Body of pancreas (tissue), 4 donors: ENCODE measurements around the gene NRIP2. TPM values are rescaled to one million over a fixed set of nuclear protein-coding genes. Genes with fewer than 3 reads are reported as not detected.

Experiments used
- ATAC-seq: fragments of 150-250 bp; one replicate; pipeline ENCODE4 v1.9.1; 2016
- DNase-seq, 4 donors: peaks; one replicate each; pipeline ENCODE4 v3.0.0-alpha.2; 2019
- H3K27ac ChIP-seq, 4 donors: fragments of 200-600 bp; sonication (generic); 1 replicate in 3 of 4; 2 replicates in 1 of 4; pipeline versions ENCODE4 v1.5.1 to v1.6.1; 2016 to 2019; ENCODE audit warnings: mild to moderate bottlenecking in 1 of 4, mixed read lengths in 1 of 4, moderate library complexity in 1 of 4
- H3K27me3 ChIP-seq, 2 donors: fragments of 200-600 bp; sonication (generic); one replicate each; pipeline ENCODE4 v1.6.0; 2016; ENCODE audit warnings: mild to moderate bottlenecking in 1 of 2
- H3K36me3 ChIP-seq, 2 donors: fragments of 200-600 bp; sonication (generic); replicated peaks in 1 of 2; 2 replicates each; pipeline ENCODE4 v1.5.1; 2016; ENCODE audit warnings: low read depth in 2 of 2; ENCODE audit not compliant: insufficient read depth in 1 of 2
- H3K4me1 ChIP-seq: fragments of 200-600 bp; sonication (generic); one replicate; pipeline ENCODE4 v1.6.0; 2016
- H3K4me3 ChIP-seq, 2 donors: fragments of 200-600 bp; sonication (generic); 1 replicate in 1 of 2; 2 replicates in 1 of 2; pipeline ENCODE4 v1.5.1; 2016 to 2019
- H3K9me3 ChIP-seq, 3 donors: fragments of 200-600 bp; sonication (generic); 1 replicate in 2 of 3; 2 replicates in 1 of 3; pipeline ENCODE4 v1.5.1; 2016
- POLR2A ChIP-seq, 3 donors: fragments of 450-650 bp; IDR thresholded peaks; one replicate each; pipeline ENCODE4 v1.6.1; 2016; ENCODE audit warnings: antibody characterized with exemption in 3 of 3, mild to moderate bottlenecking in 2 of 3
- WGBS, 2 donors: methylation state at CpG; one replicate each; pipeline ENCODE4 v1.1.5; 2017; 5-methylcytosine and 5-hydroxymethylcytosine counted together
- intact Hi-C: fragments of 100-400 bp; cut with DNase I; formaldehyde crosslinking; loops from one replicate; pipeline ENCODE4 v1.15.1; 2023
- total RNA-seq, 2 donors: library from RNA; depleted of rRNA; stranded (reverse); fragments of >200 nt; gene quantifications; one replicate each; pipeline ENCODE4 v1.1.0, GENCODE V29; 2016
- TF ChIP-seq, protein P1 (sequence below), 7 experiments: fragments of 450-650 bp in 4 of 7; fragments of 200-600 bp in 3 of 7; sonication (generic) in 3 of 7; IDR thresholded peaks; one replicate each; pipeline ENCODE4 v1.5.1; 2016 to 2019; ENCODE audit warnings: antibody characterized with exemption in 7 of 7

Gene NRIP2
- total RNA-seq, 2 donors from 2014 or later: 0.26 to 0.33 TPM

DNA sequence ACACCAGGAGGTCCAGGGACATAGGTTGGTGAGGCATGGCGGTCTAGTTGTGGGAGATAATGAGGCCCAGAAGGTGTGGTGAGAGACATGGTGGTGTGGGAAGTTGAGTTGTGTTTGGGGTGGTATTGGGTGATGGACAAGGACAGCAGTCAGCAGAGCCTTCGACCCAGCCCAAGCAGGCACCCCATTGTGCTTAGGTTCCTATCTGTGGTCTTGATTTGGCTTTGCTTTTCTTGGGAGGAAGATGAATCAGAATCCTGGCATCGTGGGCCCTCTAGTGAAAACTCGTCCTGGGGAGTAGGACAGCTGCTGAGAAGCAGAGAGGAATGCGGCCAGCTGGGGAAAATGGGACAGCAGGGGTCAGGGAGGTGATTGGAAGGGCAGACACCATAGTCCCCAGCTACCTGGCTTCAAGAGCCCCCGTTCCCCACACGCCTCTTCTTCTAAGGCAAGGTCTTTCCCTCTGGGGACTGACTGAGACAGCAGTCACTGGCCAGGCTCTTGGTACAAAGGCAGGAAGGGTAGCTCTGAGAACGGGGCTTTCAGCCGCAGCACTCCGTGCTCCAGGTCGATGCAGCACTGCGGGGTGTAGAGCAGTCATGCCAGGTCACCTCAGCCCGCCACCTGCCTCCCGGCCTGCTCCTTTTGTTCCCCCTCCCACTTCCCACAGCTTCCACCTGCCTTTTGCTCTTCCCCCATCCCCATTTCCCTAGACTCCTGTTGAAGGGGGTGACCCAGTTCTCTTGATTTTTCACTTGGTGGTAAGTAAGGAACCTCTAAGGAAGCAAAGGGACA, 7.9 kb downstream of the NRIP2 start:
- Histone ChIP-seq H3K27ac (no peak overlapping the region), H3K4me1 (no peaks in the 10 kb centered on the region), H3K9me3 (no peaks in the 10 kb centered on the region), H3K36me3 (peaks cover 11 to 33% of the 10 kb centered on the region in 2 donors), H3K27me3 (no peaks in the 10 kb centered on the region), H3K4me3 (no peak overlapping the region)
- no peak for ATAC-seq
- no peak for DNase-seq
- intact Hi-C loops: no loop called here
- TF ChIP-seq POLR2A (IDR thresholded peaks at IDR 0.05): no peak
- TF ChIP-seq, protein P1, sequence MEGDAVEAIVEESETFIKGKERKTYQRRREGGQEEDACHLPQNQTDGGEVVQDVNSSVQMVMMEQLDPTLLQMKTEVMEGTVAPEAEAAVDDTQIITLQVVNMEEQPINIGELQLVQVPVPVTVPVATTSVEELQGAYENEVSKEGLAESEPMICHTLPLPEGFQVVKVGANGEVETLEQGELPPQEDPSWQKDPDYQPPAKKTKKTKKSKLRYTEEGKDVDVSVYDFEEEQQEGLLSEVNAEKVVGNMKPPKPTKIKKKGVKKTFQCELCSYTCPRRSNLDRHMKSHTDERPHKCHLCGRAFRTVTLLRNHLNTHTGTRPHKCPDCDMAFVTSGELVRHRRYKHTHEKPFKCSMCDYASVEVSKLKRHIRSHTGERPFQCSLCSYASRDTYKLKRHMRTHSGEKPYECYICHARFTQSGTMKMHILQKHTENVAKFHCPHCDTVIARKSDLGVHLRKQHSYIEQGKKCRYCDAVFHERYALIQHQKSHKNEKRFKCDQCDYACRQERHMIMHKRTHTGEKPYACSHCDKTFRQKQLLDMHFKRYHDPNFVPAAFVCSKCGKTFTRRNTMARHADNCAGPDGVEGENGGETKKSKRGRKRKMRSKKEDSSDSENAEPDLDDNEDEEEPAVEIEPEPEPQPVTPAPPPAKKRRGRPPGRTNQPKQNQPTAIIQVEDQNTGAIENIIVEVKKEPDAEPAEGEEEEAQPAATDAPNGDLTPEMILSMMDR (IDR thresholded peaks at IDR 0.05): no peak
- 89 to 91% methylated on average over 14 of the region's 14 CpGs for WGBS, 2 donors

DNA sequence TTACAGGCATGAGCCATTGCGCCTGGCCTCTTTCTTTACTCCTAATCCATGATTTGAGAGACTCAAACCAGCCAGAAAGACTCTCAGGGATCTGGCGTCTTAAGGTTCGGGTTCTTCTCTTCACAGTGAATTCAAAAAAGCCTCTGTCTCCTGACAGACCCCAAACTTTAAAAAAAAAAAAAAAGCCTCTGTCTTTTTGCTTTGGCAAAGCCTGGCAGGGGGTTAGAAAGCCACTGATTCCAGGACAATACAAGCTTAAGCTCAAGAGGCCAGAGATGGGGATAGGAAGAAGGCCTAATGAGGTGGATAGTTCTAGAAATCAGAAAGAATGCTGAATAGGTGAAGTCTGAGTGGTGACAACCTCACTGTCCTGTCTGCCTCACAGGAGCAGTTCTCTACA, 8.8 kb downstream of the NRIP2 start:
- no peak for DNase-seq
- H3K4me1 ChIP-seq: no peaks in the 10 kb centered on the region
- H3K27ac ChIP-seq: no peak overlapping the region
- H3K9me3 ChIP-seq: no peaks in the 10 kb centered on the region
- WGBS, 2 donors: 92 to 98% methylated on average over 3 of the region's 3 CpGs
- H3K4me3 ChIP-seq: no peak overlapping the region
- ATAC-seq: no peak
- no peak for TF ChIP-seq POLR2A (IDR thresholded peaks at IDR 0.05)
- TF ChIP-seq, protein P1 (IDR thresholded peaks at IDR 0.05): no peak
- intact Hi-C loops: no loop called here
- H3K36me3 ChIP-seq: peaks cover 12 to 40% of the 10 kb centered on the region in 2 donors
- H3K27me3 ChIP-seq: no peaks in the 10 kb centered on the region

DNA sequence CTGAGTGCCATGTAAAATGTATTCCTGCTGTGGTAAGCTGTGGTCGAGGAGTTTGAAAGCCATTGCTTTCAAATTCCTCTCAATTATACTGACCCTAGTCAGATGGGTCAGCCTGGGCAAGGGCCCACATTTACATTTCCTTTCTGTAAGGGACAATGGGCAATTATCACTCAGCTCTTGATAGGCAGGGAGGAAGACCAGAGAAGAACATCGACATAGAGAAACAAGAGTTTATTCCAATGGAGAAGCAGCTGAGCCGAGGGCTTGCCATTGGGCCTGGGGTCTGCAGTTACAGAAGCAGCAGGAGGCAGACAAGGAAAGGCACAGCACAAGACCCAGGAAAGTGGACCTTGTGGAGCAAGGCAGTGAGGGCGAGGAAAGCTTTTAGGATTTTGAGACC, 9.7 kb downstream of the NRIP2 start:
- ATAC-seq: no peak
- no peak overlapping the region for H3K4me3 ChIP-seq

DNA sequence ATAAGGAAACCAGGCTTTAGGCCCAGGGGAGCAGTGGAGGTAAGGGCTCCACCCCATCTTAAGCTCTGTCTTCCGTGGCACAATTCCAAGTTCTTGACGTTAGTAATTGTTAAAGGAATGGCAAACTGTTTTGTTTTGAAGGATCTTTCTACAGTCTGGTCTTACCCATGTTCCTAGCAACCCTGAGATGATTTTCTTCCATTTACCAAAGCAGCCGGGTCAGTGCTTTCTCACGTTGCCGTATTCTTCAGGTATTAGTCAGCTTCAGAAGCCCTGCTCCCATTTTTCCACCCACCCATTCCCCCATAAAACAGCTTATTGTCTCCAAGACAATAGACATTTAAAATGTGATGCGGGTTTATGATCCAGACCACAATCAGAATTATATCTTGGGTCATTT, 10.3 kb downstream of the NRIP2 start:
- Histone ChIP-seq H3K9me3 (no peaks in the 10 kb centered on the region), H3K4me1 (no peaks in the 10 kb centered on the region), H3K27me3 (no peaks in the 10 kb centered on the region), H3K27ac (no peak overlapping the region), H3K36me3 (peaks cover 16 to 40% of the 10 kb centered on the region in 2 donors), H3K4me3 (no peak overlapping the region)
- TF ChIP-seq, protein P1 (IDR thresholded peaks at IDR 0.05): no peak
- no peak for TF ChIP-seq POLR2A (IDR thresholded peaks at IDR 0.05)
- DNase-seq: no peak
- intact Hi-C loops: no loop called here
- no peak for ATAC-seq
- WGBS, 2 donors: 79 to 87% methylated on average over 6 of the region's 6 CpGs

More for the DNA sequence above, 9.7 kb downstream of the NRIP2 start:
- no peaks in the 10 kb centered on the region for H3K4me1 ChIP-seq
- no peak for DNase-seq
- intact Hi-C loops: no loop called here
- no peaks in the 10 kb centered on the region for H3K9me3 ChIP-seq
- TF ChIP-seq, protein P1 (IDR thresholded peaks at IDR 0.05): no peak
- no peak for TF ChIP-seq POLR2A (IDR thresholded peaks at IDR 0.05)
- H3K27ac ChIP-seq: no peak overlapping the region
- H3K27me3 ChIP-seq: no peaks in the 10 kb centered on the region
- H3K36me3 ChIP-seq: peaks cover 13 to 40% of the 10 kb centered on the region in 2 donors
- WGBS, 2 donors: 74 to 83% methylated on average over 4 of the region's 4 CpGs

DNA sequence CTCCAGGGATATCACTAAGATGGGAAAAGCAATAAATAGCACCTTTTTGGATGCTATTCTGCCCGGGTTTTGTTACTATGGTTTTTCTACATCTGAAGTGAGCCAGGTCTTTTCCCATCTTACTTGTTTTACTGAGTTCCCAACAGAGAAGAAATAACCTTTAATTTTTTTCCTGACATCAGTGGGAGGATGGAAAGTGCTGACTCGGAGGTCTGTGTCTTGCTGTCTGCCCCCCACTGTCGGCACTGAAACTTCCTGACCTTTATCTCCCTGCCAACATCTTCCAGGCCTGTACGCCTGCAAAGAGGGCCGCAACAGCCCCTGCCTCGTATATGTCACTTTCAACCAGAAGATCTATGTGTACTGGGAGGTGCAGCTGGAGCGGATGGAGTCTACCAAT, 11.4 kb downstream of the NRIP2 start:
- WGBS, 2 donors: 77 to 81% methylated on average over 7 of the region's 7 CpGs
- Histone ChIP-seq H3K4me3 (no peak overlapping the region), H3K9me3 (no peaks in the 10 kb centered on the region), H3K36me3 (peaks cover 16 to 44% of the 10 kb centered on the region in 2 donors), H3K27ac (no peak overlapping the region), H3K27me3 (no peaks in the 10 kb centered on the region), H3K4me1 (no peaks in the 10 kb centered on the region)
- ATAC-seq (no peak), DNase-seq (no peak)
- intact Hi-C loops: no loop called here
- TF ChIP-seq, protein P1 (IDR thresholded peaks at IDR 0.05): no peak
- TF ChIP-seq POLR2A (IDR thresholded peaks at IDR 0.05): no peak
